ENCODE data around the gene PIK3R2. TPM values are rescaled to one million over a fixed set of nuclear protein-coding genes. Genes with fewer than 3 reads are reported as not detected.

Gene PIK3R2
- total and polyA plus RNA-seq, 2 of the 8 experiments (the other 6 are each of a cell fraction or from before 2014, with no cell fraction given), result 21.7 to 57.1 TPM

DNA sequence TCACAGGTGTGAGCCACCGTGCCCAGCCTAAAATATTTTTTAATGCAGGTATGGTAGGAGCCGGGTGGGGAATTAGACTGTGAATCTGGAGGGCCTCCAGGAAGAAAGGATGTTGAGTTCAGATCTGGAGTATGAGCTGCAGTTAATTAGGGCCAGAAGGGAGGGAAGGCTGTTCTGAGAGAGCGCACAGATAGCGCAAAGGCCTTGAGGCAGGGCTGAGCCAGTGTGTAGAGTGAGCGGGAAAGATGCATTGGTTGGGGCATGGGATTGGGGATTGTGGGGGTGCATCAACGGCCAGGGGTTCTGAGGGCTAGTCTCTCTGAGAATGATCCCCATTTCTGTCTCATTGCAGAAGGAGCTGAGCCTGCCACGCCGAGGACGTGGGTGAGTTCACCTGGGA lies 45.7 kb upstream of the PIK3R2 start:
- no peak overlapping the region for H2BK12ac ChIP-seq (ENCODE audit: low read depth, low read length)
- H2BK20ac ChIP-seq (ENCODE audit: low read length), result no peak overlapping the region
- peaks cover 0 to 12% (median 6%) of the 10 kb centered on the region in 4 experiments; a peak in 4 of 7 replicates for H3K4me1 ChIP-seq (replicated peaks in 1 of 4; ENCODE audit: control insufficient read depth in 3 of 4, insufficient read depth in 4 of 4, low read length in 3 of 4)
- no peak overlapping the region for H3K14ac ChIP-seq (ENCODE audit: insufficient read length)
- H3K4ac ChIP-seq (replicated peaks; ENCODE audit: insufficient read length, low read depth, low read length), result no peak overlapping the region
- no peak overlapping the region for H2BK5ac ChIP-seq (ENCODE audit: low read depth, low read length)
- H3K79me1 ChIP-seq (ENCODE audit: low read depth, low read length), result no peaks in the 10 kb centered on the region
- H3K79me2 ChIP-seq (ENCODE audit: control insufficient read depth in 1 of 2, insufficient read depth in 2 of 2, low read length in 2 of 2), result no peaks in the 10 kb centered on the region
- DNase-seq (ENCODE audit: low read depth in 1 of 2, low spot score in 2 of 2) (no peak), FAIRE-seq (no peak)
- no peak overlapping the region for H4K8ac ChIP-seq (ENCODE audit: extremely low read depth, insufficient read depth, low read length)
- H4K5ac ChIP-seq (ENCODE audit: insufficient read length, low read depth, low read length), result no peak overlapping the region
- no peaks in the 10 kb centered on the region for H3K36me3 ChIP-seq (ENCODE audit: control insufficient read depth in 2 of 4, insufficient read depth in 4 of 4, low read length in 3 of 4)
- H3K9ac ChIP-seq (replicated peaks in 1 of 4; ENCODE audit: extremely low read depth in 1 of 4, low read depth in 3 of 4, low read length in 3 of 4), result peak overlapping the region in 2 of 4 experiments; percentile 20 to 40; a peak in 2 of 7 replicates
- no peaks in the 10 kb centered on the region for H3K9me3 ChIP-seq (ENCODE audit: insufficient read depth in 2 of 2, low read depth in 1 of 2, low read length in 1 of 2)
- ChIA-PET POLR2A (ENCODE audit: partially characterized antibody) (interaction anchor here (1.3 to 4.3 kb wide), 2 partner anchors 8 to 51 kb away, joined by 3 to 15 read pairs; partner anchors contain the start of gene MAST3), CTCF (ENCODE audit: partially characterized antibody) (interaction anchor here (0.9 kb wide), 1 partner anchor 48 kb away, joined by 3 read pairs; no protein-coding TSS in a partner anchor)
- no peak overlapping the region for H2AK5ac ChIP-seq (ENCODE audit: low read depth, low read length)
- H3K23ac ChIP-seq (ENCODE audit: insufficient read length), result no peak overlapping the region
- no peak overlapping the region for H4K91ac ChIP-seq (replicated peaks; ENCODE audit: insufficient read length, low read length)
- no peak overlapping the region for H2AFZ ChIP-seq (ENCODE audit: low read length)
- no peak overlapping the region for H2BK15ac ChIP-seq (ENCODE audit: low read length)
- no peak overlapping the region for H3K18ac ChIP-seq (ENCODE audit: extremely low read depth, low read length)
- H2BK120ac ChIP-seq (replicated peaks; ENCODE audit: low read depth, low read length), result no peak overlapping the region
- peaks cover 0 to 2% of the 10 kb centered on the region in 2 experiments for H4K20me1 ChIP-seq (replicated peaks in 1 of 2; ENCODE audit: control insufficient read depth in 1 of 2, insufficient read depth in 2 of 2, low read length in 2 of 2)
- no peak overlapping the region for H3K4me3 ChIP-seq (ENCODE audit: extremely low read depth in 1 of 4, insufficient read depth in 2 of 4, low read depth in 3 of 4, low read length in 4 of 4)
- no peak overlapping the region for H3K4me2 ChIP-seq (ENCODE audit: insufficient read depth in 1 of 2, low read depth in 2 of 2, low read length in 2 of 2)
- no peak overlapping the region for H3K27ac ChIP-seq (ENCODE audit: low read depth, low read length)
- peaks cover 0 to 12% (median 9%) of the 10 kb centered on the region in 4 experiments; a peak in 5 of 7 replicates for H3K27me3 ChIP-seq (replicated peaks in 1 of 4; ENCODE audit: control insufficient read depth in 3 of 4, extremely low read depth in 1 of 4, insufficient read depth in 3 of 4, low read length in 3 of 4)
- 88% methylated on average over 9 of the region's 9 CpGs; no CpG with 5 or more reads in 1 of the 2 experiments for WGBS, 2 experiments (ENCODE audit: extremely low coverage in 1 of 2, insufficient coverage in 1 of 2, insufficient read length in 1 of 2, insufficient replicate concordance in 2 of 2, low coverage in 1 of 2, low lambda C conversion rate in 2 of 2, missing lambda C conversion rate in 1 of 2)
- peaks cover 13% of the 10 kb centered on the region for H3K23me2 ChIP-seq (ENCODE audit: low read depth, low read length)
- no peak overlapping the region for H3K56ac ChIP-seq (replicated peaks; ENCODE audit: insufficient read length, low read depth, low read length)
- TF ChIP-seq, protein P1, sequence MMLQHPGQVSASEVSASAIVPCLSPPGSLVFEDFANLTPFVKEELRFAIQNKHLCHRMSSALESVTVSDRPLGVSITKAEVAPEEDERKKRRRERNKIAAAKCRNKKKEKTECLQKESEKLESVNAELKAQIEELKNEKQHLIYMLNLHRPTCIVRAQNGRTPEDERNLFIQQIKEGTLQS (IDR thresholded peaks at IDR 0.05; ENCODE audit: insufficient read depth, low read depth, low read length), result no peak
- no peak for TF ChIP-seq HDAC2 (IDR thresholded peaks at IDR 0.05; ENCODE audit: borderline replicate concordance in 1 of 2, low read depth in 2 of 2, low read length in 2 of 2)
- TF ChIP-seq KDM4A (IDR thresholded peaks at IDR 0.05; ENCODE audit: low read depth, low read length, severe bottlenecking), result no peak
- no peak for TF ChIP-seq TBP (IDR thresholded peaks at IDR 0.05; ENCODE audit: low read depth, low read length)
- TF ChIP-seq SRF (IDR thresholded peaks at IDR 0.05; ENCODE audit: low read depth, low read length), result no peak
- TF ChIP-seq SIRT6 (IDR thresholded peaks at IDR 0.05; ENCODE audit: low read length), result no peak
- TF ChIP-seq JUND (IDR thresholded peaks at IDR 0.05; ENCODE audit: low read length), result no peak
- TF ChIP-seq NRF1 (IDR thresholded peaks at IDR 0.05; ENCODE audit: low read depth, low read length), result no peak
- no peak for TF ChIP-seq HDAC6 (IDR thresholded peaks at IDR 0.05; ENCODE audit: low read depth, low read length)
- TF ChIP-seq BCL11A (IDR thresholded peaks at IDR 0.05; ENCODE audit: low read depth in 2 of 2, low read length in 2 of 2), result no peak
- TF ChIP-seq RFX5 (IDR thresholded peaks at IDR 0.05; ENCODE audit: borderline replicate concordance, low read depth, low read length), result no peak
- no peak for TF ChIP-seq CTBP2 (IDR thresholded peaks at IDR 0.05; ENCODE audit: borderline replicate concordance, insufficient read depth, insufficient read length, low read length)
- TF ChIP-seq JUN (IDR thresholded peaks at IDR 0.05; ENCODE audit: low read depth, low read length), result no peak
- TF ChIP-seq SIX5 (IDR thresholded peaks at IDR 0.05; ENCODE audit: low read depth, low read length), result no peak
